ENCODE data around the gene GSN. TPM values are rescaled to one million over a fixed set of nuclear protein-coding genes. Genes with fewer than 3 reads are reported as not detected.

Gene GSN
- total and polyA plus RNA-seq, 2 donors (not counting 1 experiment from before 2014, with no cell fraction given): 38.4 to 45.4 TPM

DNA sequence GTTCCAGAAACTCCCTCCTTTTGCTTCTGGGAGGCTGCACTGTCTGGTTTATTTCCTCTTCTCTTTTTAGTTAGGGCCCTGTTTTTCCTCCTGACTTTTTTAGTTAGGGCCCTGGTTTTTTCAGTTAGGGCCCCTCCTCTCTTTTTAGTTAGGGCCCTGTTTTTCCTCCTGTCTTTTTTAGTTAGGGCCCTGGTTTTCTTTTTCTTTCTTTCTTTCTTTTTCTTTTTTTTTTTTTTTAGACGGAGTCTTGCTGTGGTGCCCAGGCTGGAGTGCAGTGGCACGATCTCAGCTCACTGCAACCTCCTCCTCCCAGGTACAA lies 15.1 kb downstream of the GSN start:
- TF ChIP-seq EZH2 (IDR thresholded peaks at IDR 0.05; ENCODE audit: borderline replicate concordance, insufficient read depth, low read depth, low read length, poor library complexity, severe bottlenecking) (no peak), CTCF (IDR thresholded peaks at IDR 0.05) (no peak)
- no peaks in the 10 kb centered on the region for H3K27me3 Mint-ChIP-seq
- CTCF ChIA-PET: no interaction called here
- intact Hi-C loops (cut with micrococcal nuclease): no loop called here
- Histone ChIP-seq H3K9me3 (ENCODE audit: control extremely low read depth in 1 of 3, control insufficient read depth in 2 of 3, insufficient read depth in 1 of 3, low read length in 2 of 3) (peaks cover 0 to 3% (median 0%) of the 10 kb centered on the region in 3 donors), H4K20me1 (ENCODE audit: control insufficient read depth, insufficient read depth, low read length, poor library complexity, severe bottlenecking) (no peaks in the 10 kb centered on the region), H2AFZ (ENCODE audit: insufficient read depth, low read depth, low read length, poor library complexity, severe bottlenecking) (no peak overlapping the region), H3K4me1 (ENCODE audit: control insufficient read depth in 2 of 2, insufficient read depth in 2 of 2, low read length in 2 of 2) (peaks cover 12 to 32% of the 10 kb centered on the region in 2 donors), H3K27ac (ENCODE audit: low read length in 2 of 2) (no peak overlapping the region), H3K9ac (ENCODE audit: low read length) (no peak overlapping the region), H3K36me3 (replicated peaks in 1 of 2; ENCODE audit: control extremely low read depth in 1 of 2, control insufficient read depth in 1 of 2, extremely low read depth in 1 of 2, insufficient read depth in 2 of 2, low read length in 1 of 2) (peaks cover 0 to 13% of the 10 kb centered on the region in 2 experiments), H3K4me3 (ENCODE audit: control extremely low read depth in 1 of 5, extremely low read depth in 1 of 5, insufficient read depth in 1 of 5, low read depth in 2 of 5, low read length in 4 of 5) (no peak overlapping the region), H3K79me2 (ENCODE audit: control insufficient read depth, insufficient read depth, low read length) (peaks cover 6% of the 10 kb centered on the region), H3K4me2 (replicated peaks; ENCODE audit: low read depth, low read length, poor library complexity, severe bottlenecking) (no peak overlapping the region), H3K27me3 (replicated peaks in 1 of 4; ENCODE audit: control extremely low read depth in 1 of 4, control insufficient read depth in 3 of 4, insufficient read depth in 4 of 4, low read length in 3 of 4) (no peaks in the 10 kb centered on the region)
- POLR2A ChIA-PET: no interaction called here
- H3K27ac Mint-ChIP-seq: peak overlapping the region; percentile 53
- peaks cover 38% of the 10 kb centered on the region for H3K4me1 Mint-ChIP-seq
- ATAC-seq (ENCODE audit: low read depth) (no peak), DNase-seq (no peak)
- no peaks in the 10 kb centered on the region for H3K9me3 Mint-ChIP-seq (ENCODE audit: insufficient read depth)
- H3K4me3 Mint-ChIP-seq: no peak overlapping the region
- WGBS (ENCODE audit: insufficient coverage): no CpG with 5 or more reads among the region's 2 CpGs

- Histone ChIP-seq H3K9ac (ENCODE audit: low read length) (no peak overlapping the region), H3K4me3 (ENCODE audit: control extremely low read depth in 1 of 5, extremely low read depth in 1 of 5, insufficient read depth in 1 of 5, low read depth in 2 of 5, low read length in 4 of 5) (no peak overlapping the region), H3K27me3 (replicated peaks in 1 of 4; ENCODE audit: control extremely low read depth in 1 of 4, control insufficient read depth in 3 of 4, insufficient read depth in 4 of 4, low read length in 3 of 4) (no peaks in the 10 kb centered on the region), H2AFZ (ENCODE audit: insufficient read depth, low read depth, low read length, poor library complexity, severe bottlenecking) (no peak overlapping the region), H3K4me2 (replicated peaks; ENCODE audit: low read depth, low read length, poor library complexity, severe bottlenecking) (no peak overlapping the region), H4K20me1 (ENCODE audit: control insufficient read depth, insufficient read depth, low read length, poor library complexity, severe bottlenecking) (no peaks in the 10 kb centered on the region), H3K36me3 (replicated peaks in 1 of 2; ENCODE audit: control extremely low read depth in 1 of 2, control insufficient read depth in 1 of 2, extremely low read depth in 1 of 2, insufficient read depth in 2 of 2, low read length in 1 of 2) (peaks cover 0 to 19% of the 10 kb centered on the region in 2 experiments), H3K9me3 (ENCODE audit: control extremely low read depth in 1 of 3, control insufficient read depth in 2 of 3, insufficient read depth in 1 of 3, low read length in 2 of 3) (peaks cover 0 to 3% (median 0%) of the 10 kb centered on the region in 3 donors), H3K27ac (ENCODE audit: low read length in 2 of 2) (no peak overlapping the region), H3K4me1 (ENCODE audit: control insufficient read depth in 2 of 2, insufficient read depth in 2 of 2, low read length in 2 of 2) (peaks cover 9 to 28% of the 10 kb centered on the region in 2 donors), H3K79me2 (ENCODE audit: control insufficient read depth, insufficient read depth, low read length) (peaks cover 3% of the 10 kb centered on the region)
- ATAC-seq (ENCODE audit: low read depth): no peak
- ChIA-PET POLR2A (no interaction called here), CTCF (no interaction called here)
- TF ChIP-seq EZH2 (IDR thresholded peaks at IDR 0.05; ENCODE audit: borderline replicate concordance, insufficient read depth, low read depth, low read length, poor library complexity, severe bottlenecking) (no peak), CTCF (IDR thresholded peaks at IDR 0.05) (no peak)
- H3K27ac Mint-ChIP-seq: no peak overlapping the region
- H3K9me3 Mint-ChIP-seq (ENCODE audit: insufficient read depth): no peaks in the 10 kb centered on the region
- no peak overlapping the region for H3K4me3 Mint-ChIP-seq
- H3K27me3 Mint-ChIP-seq: no peaks in the 10 kb centered on the region
- intact Hi-C loops (cut with micrococcal nuclease): no loop called here
- DNase-seq: no peak
- peaks cover 40% of the 10 kb centered on the region for H3K4me1 Mint-ChIP-seq
- WGBS (ENCODE audit: insufficient coverage): 77% methylated on average over 9 of the region's 11 CpGs
These were observed 16.1 kb downstream of the GSN start for GRCh38 chr9:121283856-121284732.
